GM18868 (cell line): ENCODE results near the gene SKA3.
A peak's percentile ranks its signal among the peaks of the same experiment; 100 is the strongest.
"Not testable (repeated sequence)": the region's sequence is repeated elsewhere in the genome, so short reads cannot be mapped to it uniquely, and the experiment has no call there.

ENCODE experiments used
- ATAC-seq: cut with Tn5 transposase; IDR thresholded peaks from one replicate; pipeline ENCODE4 v1.9.1; 2021; ENCODE audit warnings: mild to moderate bottlenecking, moderate library complexity; ENCODE audit not compliant: unreplicated experiment

Gene SKA3

DNA sequence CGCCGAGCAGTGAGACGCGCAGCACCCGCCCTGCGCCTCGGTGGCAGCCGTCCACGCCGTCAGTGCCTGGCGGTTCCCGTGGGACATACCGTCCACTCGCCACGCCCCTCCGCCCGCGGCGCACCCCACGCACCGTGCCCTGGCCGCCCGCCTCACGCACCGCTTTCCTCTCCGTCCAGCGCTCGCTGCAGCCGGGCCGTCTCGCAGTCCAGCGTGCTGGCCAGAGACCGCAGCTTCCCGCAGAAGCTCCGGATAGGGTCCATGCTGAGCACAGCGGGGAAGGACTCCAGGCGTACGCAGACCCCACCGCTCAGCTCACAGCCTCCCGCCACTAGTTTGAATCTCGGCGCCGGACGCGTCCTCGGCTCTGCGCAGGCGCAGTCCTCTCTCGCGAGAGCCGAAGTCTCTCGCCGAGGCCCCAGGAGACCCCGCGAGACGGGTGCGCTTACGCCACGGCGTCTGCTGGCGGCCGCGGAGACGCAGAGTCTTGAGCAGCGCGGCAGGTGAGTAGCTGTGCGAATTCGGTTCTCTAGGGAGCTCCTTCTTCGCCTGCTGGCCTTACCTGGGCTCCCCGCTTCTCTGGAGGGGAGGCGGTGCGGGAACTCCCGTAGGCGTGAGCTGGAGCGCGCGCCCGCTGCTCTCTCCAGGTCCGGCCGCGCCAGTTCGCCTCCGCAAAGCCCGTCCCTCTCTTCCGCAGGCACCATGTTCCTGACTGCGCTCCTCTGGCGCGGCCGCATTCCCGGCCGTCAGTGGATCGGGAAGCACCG is at the start of gene SKA3, which contains the start of gene MRPL57:
SKA3 (minus strand) TSS at position 338 of the 767 bp plus-strand sequence; CDS start at position 263, 75 bp downstream.
MRPL57 (plus strand) TSS at position 444 of the 767 bp plus-strand sequence; CDS start at position 703, 259 bp downstream.
- ATAC-seq, result peak; percentile 89

DNA sequence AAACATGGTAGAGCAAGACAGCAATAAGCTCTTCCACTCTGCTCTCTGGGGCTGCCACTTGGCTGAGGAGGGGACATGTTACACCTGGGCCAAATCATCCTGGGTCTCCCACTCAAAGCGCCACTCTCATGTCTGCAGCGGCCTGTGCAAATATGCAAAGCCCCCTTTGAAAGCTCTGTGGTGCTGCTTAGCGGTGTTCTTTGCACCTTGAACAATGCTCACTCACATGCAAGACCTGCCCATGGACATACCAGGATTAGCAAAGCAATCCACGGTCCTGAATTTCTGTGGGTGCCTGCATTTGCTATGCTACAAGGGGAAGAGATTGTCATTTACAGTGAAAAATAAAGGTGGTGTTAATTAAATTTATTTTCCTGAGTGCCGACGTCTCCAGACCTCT is 48.7 kb upstream of the SKA3 start:
- no peak for ATAC-seq

DNA sequence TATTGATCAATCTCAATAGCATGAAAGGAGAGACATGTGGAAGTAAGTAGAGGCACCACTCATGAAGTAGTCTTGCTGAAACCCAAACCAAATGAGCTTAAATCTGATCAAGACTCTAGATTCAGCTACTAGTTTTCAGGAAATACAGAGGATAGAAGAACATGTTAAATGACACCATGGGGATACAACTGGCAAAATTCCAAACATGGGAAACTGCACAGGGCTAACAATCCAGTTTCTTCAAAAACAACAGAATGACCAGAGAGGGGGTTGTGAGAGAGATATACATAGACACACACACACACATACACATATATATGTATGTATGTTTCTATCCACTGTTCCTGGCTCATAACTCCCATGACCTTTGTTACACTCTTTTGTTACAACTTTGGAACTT is 44.9 kb upstream of the SKA3 start:
- no peak for ATAC-seq

DNA sequence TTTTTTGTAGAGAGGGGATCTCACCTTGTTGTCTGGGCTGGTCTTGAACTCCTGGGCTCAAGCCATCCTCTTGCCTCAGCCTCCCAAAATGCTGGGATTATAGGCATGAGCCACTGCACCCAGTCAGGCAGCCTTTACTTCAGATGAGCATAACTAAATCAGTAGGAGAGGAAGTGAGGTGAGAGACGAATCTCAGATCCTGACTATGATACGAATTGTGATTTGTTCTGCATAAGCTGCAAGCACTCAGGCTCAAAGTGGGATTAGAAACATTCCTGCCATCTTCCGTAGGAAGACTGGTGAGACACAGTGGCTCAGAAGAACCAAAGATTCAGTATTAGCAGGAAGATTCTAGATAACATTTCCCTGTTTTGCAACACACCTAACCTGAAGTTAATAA is 43.4 kb upstream of the SKA3 start:
- not testable (repeated sequence) for ATAC-seq

DNA sequence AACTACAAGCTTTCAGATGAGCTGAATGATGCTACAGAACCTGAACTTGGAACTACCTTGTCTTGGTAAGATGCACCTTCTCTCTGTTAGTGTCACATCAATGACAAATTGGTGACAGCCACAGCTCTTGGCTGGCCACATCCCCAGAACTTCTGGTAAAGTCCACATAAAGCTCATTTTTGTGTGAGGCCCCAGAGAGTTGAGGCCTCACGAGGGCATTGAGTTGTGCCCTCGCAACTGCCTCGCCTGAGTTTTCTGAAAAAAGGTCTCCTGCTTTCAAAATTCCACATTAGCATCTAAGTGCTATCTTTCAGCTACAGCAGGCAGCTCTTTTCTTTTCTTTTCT is 42.7 kb upstream of the SKA3 start:
- no peak for ATAC-seq

DNA sequence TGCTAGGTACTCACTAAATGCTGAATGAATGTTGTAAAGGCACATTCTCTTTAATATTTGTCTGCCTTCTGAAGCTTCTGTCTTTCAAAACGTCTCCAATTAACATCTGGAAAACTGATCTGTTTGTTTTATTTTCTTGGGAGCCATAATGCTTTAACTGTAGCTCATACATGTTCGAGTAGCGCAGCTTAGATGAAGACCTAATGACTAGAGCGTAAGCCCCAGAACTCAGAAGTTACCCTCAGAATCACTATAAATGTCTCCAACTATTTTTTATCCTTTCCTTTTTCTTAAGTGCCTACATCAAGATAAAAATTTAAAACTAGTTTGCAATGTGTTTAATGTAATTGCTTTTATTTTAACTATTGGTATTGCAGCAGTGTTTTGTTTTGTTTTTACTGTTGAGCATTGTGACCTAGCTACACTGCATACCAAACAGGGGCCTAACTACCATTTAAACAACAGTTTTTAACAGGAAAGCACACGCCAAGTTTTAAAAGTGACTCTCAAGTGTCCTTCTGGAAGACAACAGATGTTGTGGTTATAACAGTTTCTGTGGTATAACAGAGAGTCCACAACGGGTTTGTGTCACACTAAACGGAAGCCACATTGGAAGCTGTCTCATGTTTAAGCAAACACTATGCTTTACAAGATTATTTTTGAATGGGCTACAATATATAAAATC is 42.1 kb upstream of the SKA3 start:
- peak; percentile 97 for ATAC-seq

DNA sequence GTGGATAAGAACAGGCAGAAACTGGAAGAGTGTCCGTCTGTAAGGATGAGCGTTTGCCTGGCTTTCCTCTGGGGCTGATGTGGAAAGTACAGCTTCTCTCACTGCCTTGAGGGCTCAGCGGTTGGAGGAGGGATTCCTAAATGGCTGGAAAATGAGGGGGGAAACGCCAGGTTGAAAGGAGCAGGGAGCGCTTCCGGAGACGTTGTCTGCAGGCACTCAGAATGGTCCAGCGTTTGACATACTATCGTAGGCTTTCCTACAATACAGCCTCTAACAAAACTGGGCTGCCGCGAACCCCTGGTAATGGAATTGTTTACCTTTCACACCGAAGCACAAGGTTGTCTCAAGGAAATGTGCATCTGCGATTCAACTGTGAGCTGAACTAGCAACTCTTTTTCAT is 40.0 kb upstream of the SKA3 start:
- no peak for ATAC-seq

DNA sequence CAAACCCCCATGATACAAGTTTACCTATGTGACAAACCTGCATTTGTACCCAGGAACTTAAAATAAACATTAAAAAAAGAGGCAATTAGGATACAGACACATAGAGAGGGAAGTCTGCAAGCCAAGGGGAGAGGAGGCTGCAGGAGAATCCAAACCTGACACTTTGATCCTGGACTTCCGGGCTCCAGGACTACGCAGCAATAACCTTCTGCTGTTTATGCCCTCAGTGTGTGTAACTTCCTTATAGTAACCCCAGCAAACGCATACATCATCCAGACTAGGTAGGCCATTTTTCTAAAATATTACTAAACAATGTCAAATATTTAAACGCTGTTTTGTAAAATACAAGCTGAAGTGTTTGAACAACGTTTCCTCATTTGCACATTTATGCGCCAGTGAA is 39.1 kb upstream of the SKA3 start:
- ATAC-seq, result not testable (repeated sequence)

DNA sequence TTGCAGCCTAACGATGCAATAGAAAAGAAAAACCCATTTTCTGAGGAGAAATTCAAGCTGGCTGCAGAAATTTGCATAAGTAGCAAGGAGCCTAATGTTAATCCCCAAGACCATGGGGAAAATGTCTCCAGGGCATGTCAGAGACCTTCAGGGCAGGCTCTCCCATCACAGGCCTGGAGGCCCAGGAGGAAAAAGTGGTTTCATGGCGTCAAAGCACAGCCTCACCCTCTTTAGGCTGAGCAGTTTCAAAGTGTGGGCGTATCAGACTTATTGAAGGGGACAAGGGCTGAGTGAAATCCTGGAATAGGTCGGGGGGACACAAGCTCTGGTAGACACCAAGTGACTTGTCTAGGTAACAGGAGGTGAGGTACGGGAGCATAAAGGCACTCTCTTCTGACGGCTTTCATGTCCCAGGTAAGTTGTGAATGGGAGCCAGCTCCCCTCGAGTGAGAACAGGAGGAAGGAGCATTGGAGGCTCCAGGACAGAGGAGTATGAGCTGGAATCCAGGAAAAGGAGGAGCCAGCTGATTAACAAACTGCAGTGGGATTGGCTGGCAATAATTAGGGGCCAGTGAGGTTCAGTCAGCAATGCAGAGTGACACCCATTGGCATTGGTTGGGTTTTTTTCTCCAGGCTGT is 35.9 kb upstream of the SKA3 start:
- ATAC-seq, result no peak

DNA sequence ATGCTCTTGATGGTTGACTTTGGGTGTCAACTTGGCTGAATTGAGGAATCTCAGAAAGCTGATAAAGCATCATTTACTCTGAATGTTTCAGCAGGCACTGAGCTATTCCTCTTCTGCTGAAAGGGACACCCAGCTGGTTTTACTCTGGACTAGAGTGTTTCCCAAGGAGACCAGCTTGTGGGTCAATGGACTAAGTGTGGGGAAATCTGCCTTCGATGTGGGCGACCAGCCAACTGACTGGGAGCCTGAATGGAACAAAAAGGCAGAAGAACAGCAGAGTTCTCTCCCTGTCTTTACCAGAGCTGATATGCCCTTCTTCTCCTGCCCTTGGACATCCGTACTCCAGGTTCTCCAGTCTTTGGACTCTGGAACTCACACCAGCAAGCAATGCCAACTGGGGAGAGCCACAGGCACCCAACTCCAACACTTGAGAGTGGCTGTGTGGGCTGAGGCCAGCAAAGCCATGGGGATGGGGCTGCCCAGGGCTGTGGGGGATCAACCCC is 32.4 kb upstream of the SKA3 start:
- ATAC-seq, result no peak

DNA sequence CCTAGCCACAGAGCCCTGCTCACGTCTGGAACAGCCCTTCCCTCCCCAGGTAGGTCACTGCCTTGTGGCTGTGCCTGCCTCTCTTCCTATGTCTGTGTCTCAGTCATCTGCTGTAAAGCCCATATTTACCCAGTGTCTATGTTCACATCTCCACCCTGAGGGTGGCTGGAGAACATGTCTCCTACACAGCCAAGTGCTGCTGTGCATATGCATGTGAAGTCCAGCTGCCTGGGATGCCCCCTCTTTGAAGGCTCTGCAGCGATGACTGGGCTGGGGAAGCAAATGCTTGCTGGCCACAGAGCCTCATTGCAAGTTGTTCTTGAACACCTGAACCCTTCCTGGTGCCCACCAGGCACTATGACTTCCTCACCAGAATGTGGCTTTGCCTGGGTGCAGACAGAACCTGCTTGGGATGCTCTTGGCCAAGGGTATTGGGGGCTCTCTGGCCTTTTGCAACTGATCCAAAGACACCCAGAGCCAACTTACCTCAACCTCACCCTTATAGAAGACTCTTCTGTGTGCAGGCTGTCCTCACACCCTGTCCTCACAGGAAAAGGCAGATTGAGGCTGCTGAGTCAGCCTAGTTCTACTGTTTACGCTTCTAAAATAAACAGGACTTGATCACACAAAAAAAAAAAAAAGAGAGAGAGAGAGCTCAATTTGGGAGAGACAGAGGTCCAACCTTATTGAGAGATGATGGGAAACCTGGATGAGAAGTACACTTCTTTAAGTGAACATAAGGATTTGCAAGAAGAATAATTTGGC is 26.6 kb upstream of the SKA3 start:
- no peak for ATAC-seq

DNA sequence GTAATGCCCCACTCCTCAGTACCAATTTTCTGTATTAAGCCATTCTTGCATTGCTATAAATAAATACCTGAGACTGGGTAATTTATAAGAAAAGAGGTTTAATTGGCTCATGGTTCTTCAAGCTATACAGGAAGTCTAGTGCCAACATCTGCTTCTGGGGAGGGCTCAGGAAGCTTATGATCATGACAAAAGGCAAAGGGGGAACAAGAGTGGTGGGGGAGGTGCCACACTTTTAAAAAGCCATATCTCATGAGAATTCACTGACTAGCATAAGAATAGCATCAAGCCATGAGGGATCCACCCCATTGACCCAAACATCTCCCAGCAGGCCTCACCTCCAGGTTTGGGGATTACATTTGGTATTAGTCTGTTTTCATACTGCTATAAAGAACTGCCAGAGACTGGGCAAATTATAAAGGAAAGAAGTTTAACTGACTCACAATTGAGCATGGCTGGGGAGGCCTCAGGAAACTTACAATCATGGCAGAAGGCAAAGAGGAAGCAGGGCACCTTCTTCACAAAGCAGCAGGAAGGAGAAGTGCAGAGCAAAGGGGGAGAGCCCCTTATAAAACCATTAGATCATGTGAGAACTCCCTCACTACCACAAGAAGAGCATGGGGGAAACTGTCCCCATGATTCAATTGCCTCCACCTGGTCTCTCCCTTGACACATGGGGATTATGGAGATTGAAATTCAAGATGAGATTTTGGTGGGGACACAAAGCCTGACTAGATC is 25.3 kb upstream of the SKA3 start:
- ATAC-seq, result not testable (repeated sequence)

DNA sequence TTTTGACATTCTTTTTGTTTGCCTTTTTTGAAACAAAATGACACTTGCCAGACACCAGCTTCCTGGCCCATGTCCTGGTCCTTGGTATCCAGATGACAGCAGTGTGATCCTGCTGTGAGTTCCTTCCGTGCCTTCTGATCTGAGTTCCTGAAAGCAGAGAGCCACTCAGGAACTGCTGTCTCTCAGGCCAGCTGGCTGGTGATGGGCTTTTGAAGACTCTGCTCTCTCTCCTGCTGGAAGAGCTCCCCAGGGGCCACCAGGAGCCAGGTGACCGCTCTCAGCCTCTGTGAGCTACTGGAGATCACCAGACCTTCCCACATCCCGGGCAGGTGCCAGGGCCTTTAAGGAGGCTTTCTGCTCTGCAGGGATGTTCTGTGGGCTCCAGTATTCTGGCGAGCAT is 22.0 kb upstream of the SKA3 start:
- not testable (repeated sequence) for ATAC-seq

DNA sequence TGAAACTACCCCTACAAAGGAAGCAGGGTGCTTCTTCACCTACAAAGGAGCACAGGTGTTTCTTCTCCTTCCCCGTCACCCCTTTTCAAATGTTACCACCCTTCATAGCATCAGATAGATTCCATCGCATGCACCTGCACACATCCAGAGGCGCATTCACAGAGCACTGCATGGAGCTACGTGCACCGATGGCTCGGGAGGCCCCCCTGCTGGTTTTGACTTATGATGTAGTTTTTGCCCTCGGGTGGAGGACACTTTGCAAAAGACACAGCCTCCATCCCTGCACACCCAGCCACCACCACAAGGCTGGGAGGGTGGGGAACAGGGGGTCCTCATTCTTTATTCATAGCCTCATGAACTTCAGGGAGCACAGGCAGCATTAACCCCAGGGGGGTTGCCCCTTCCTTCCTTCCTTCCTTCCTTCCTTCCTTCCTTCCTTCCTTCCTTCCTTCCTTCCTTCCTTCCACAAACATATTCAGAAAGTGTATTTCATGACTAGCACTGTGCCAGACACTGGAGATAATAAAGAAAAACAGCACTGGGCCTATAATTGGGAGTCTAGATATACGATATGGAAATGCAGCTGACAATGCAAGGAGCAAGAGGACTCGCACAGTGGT is 21.4 kb upstream of the SKA3 start:
- ATAC-seq, result not testable (repeated sequence)

DNA sequence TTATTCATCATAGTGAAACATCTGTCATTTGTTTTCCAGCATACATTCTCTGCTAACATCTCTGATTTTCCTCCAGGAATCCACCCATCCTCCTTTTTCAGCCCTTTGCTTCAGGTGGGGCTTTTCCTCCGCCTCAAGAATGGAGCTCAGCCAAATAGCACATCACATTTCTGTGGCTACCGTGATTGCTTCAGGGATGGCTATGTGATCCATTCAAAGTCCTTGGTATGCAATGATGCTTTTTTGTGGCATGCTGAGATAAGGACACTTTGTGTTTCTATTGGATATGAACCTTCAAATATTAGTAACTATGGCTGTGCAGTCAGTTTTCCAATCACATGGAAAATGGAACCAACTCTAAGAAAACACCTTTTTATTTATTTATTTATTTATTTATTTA is 18.4 kb upstream of the SKA3 start:
- not testable (repeated sequence) for ATAC-seq

DNA sequence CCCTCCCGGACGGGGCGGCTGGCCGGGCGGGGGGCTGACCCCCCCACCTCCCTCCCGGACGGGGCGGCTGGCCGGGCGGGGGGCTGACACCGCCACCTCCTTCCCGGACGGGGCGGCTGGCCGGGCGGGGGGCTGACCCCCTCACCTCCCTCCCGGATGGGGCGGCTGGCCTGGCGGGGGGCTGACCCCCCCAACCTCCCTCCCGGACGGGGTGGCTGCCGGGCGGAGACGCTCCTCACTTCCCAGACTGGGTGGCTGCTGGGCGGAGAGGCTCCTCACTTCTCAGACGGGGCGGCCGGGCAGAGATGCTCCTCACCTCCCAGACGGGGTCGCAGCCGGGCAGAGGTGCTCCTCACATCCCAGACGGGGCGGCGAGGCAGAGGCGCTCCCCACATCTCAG is 10.1 kb upstream of the SKA3 start:
- ATAC-seq, result not testable (repeated sequence)

DNA sequence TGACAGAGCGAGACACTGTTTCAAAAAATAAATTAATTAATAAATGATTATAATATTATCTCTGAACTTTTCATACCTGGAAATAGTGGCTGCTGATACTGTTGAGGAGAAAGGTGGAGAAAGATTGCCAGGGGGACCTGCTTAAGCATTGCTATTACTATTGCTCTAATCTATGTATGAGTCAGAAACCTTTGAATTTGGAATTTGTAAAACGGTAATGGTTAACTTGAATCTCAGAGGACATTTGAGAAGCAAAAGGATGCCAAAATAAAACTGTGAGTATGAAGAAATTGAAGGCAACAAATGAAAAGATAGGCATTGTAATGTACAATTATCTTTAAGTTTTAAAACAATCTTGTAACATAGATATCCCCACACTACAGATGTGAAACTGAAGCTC is 5.3 kb upstream of the SKA3 start:
- ATAC-seq, result no peak

DNA sequence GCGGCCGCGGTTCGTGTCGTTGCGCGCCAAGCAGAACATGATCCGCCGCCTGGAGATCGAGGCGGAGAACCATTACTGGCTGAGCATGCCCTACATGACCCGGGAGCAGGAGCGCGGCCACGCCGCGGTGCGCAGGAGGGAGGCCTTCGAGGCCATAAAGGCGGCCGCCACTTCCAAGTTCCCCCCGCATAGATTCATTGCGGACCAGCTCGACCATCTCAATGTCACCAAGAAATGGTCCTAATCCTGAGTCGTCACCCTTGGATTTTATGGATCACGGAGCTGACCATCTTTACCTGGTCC is 581 bp upstream of the SKA3 start:
- peak; percentile 20 for ATAC-seq

DNA sequence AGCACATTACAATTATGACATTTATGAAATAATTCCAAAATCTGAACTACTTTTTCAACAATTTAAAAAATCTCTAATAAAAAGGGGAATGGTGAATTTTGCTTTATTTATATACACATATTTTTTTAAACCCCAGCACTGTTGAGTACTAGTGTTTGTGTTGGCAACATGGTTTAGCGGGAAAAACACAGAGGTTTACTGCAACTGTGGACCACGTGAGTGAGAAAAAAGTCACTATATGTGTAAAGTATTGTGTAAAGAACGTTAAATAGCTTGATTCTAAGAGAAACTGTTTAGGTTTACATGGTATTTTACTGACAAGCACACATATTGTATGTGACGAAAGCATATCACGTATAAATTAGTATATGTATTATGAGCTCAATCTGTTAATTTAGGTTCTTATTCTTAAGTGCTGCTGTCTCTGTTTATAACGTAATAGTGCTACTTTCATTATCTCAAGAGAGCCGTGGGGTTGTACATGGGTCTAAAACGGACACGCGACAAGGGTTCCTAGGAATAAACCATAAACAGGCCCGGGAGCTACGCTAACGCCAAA is 617 bp downstream of the SKA3 start:
- ATAC-seq, result no peak

DNA sequence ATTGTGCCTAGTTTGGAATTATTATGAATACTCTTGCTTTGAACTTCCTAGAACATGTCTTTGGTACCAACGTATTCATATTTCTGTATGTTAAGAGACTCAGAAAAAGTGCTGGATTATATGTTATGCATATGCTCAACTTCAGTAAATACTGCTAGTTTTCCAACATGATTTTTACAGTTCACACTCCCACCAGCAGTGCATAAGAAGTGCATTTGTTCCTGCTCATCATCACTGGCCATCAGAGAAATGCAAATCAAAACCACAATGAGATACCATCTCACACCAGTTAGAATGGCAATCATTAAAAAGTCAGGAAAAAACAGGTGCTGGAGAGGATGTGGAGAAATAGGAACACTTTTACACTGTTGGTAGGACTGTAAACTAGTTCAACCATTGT is 2.6 kb downstream of the SKA3 start:
- ATAC-seq, result not testable (repeated sequence)
